Uterus (tissue), 4 donors: ENCODE data around the gene NKX2-1. TPM values are rescaled to one million over a fixed set of nuclear protein-coding genes. Genes with fewer than 3 reads are reported as not detected.

Experiments used
- DNase-seq, 2 donors: peaks; one replicate each; pipeline ENCODE4 v3.0.0-alpha.2; 2019 to 2020
- H3K27ac ChIP-seq, 2 donors: fragments of 200-600 bp; sonication (generic); 1 replicate in 1 of 2; 2 replicates in 1 of 2; pipeline ENCODE4 v1.5.1; 2016 to 2018
- H3K27me3 ChIP-seq, 2 donors: fragments of 200-600 bp; sonication (generic); one replicate each; pipeline ENCODE4 v1.5.1; 2018 to 2019; ENCODE audit warnings: control low read depth in 1 of 2
- H3K36me3 ChIP-seq, 2 donors: fragments of 200-600 bp; sonication (generic); one replicate each; pipeline ENCODE4 v1.5.1; 2019; ENCODE audit warnings: control low read depth in 1 of 2
- H3K4me1 ChIP-seq, 2 donors: fragments of 200-600 bp; sonication (generic); one replicate each; pipeline ENCODE4 v1.5.1; 2018 to 2019; ENCODE audit warnings: control low read depth in 1 of 2
- H3K4me3 ChIP-seq, 2 donors: fragments of 200-600 bp; sonication (generic); 1 replicate in 1 of 2; 2 replicates in 1 of 2; pipeline ENCODE4 v1.5.1; 2018 to 2019; ENCODE audit warnings: mild to moderate bottlenecking in 1 of 2
- H3K9me3 ChIP-seq, 2 donors: fragments of 200-600 bp; sonication (generic); one replicate each; pipeline ENCODE4 v1.5.1; 2019; ENCODE audit warnings: control low read depth in 1 of 2
- CTCF ChIP-seq, 4 experiments: fragments of 200-600 bp in 2 of 4; fragments of 450-650 bp in 2 of 4; sonication (generic) in 2 of 4; IDR thresholded peaks; one replicate each; pipeline ENCODE4 v1.5.1; 2016 to 2019; ENCODE audit warnings: antibody characterized with exemption in 4 of 4, mild to moderate bottlenecking in 2 of 4, moderate library complexity in 1 of 4
- POLR2A ChIP-seq, 2 donors: fragments of 450-650 bp; IDR thresholded peaks; one replicate each; pipeline ENCODE4 v1.6.1; 2016; ENCODE audit warnings: antibody characterized with exemption in 2 of 2, mild to moderate bottlenecking in 1 of 2, moderate library complexity in 1 of 2
- intact Hi-C: fragments of 100-400 bp; cut with DNase I; formaldehyde crosslinking; loops from one replicate; pipeline ENCODE4 v1.15.1; 2023; ENCODE audit warnings: low total_unique reads
- total RNA-seq, 4 donors: library from RNA; depleted of rRNA in 3 of 4; stranded (reverse); fragments of >200 nt in 3 of 4; gene quantifications; one replicate each; pipeline versions ENCODE4 v1.1.0 to v1.2.4, GENCODE V29; 2014 to 2023
- donor health status: DM: yes; HTN: yes; CAD: no.

The NKX2-1 gene
- total RNA-seq, 4 donors from 2014 or later: not detected

- Histone ChIP-seq H3K27ac (no peak overlapping the region), H3K4me3 (no peak overlapping the region), H3K36me3 (no peaks in the 10 kb centered on the region), H3K4me1 (no peaks in the 10 kb centered on the region), H3K27me3 (peaks cover 5 to 56% of the 10 kb centered on the region in 2 donors), H3K9me3 (no peaks in the 10 kb centered on the region)
- intact Hi-C loops: no loop called here
- TF ChIP-seq CTCF (IDR thresholded peaks at IDR 0.05): no peak
- no peak for TF ChIP-seq POLR2A (IDR thresholded peaks at IDR 0.05)
- no peak for DNase-seq
These were observed 5.5 kb downstream of the NKX2-1 start for GRCh38 chr14:36514278-36515104.

- peaks cover 5 to 62% of the 10 kb centered on the region in 2 donors for H3K27me3 ChIP-seq
- H3K36me3 ChIP-seq: no peaks in the 10 kb centered on the region
- no peaks in the 10 kb centered on the region for H3K4me1 ChIP-seq
- no peaks in the 10 kb centered on the region for H3K9me3 ChIP-seq
- DNase-seq: no peak
- H3K27ac ChIP-seq: no peak overlapping the region
- TF ChIP-seq CTCF (IDR thresholded peaks at IDR 0.05): no peak
- TF ChIP-seq POLR2A (IDR thresholded peaks at IDR 0.05): no peak
- no peak overlapping the region for H3K4me3 ChIP-seq
- intact Hi-C loops: no loop called here
These were observed 6.4 kb downstream of the NKX2-1 start for GRCh38 chr14:36513451-36514277.

GRCh38 chr14:36513012-36513420 is 7.0 kb downstream of the NKX2-1 start:
- Histone ChIP-seq H3K36me3 (no peaks in the 10 kb centered on the region), H3K9me3 (no peaks in the 10 kb centered on the region), H3K27ac (no peak overlapping the region), H3K4me3 (no peak overlapping the region), H3K27me3 (peaks cover 5 to 68% of the 10 kb centered on the region in 2 donors), H3K4me1 (no peaks in the 10 kb centered on the region)
- no peak for DNase-seq
- TF ChIP-seq CTCF (IDR thresholded peaks at IDR 0.05) (no peak), POLR2A (IDR thresholded peaks at IDR 0.05) (no peak)
- intact Hi-C loops: no loop called here

- no peak overlapping the region for H3K27ac ChIP-seq
- no peaks in the 10 kb centered on the region for H3K36me3 ChIP-seq
- intact Hi-C loops: no loop called here
- no peak overlapping the region for H3K4me3 ChIP-seq
- TF ChIP-seq POLR2A (IDR thresholded peaks at IDR 0.05) (no peak), CTCF (IDR thresholded peaks at IDR 0.05) (no peak)
- no peak for DNase-seq
- no peaks in the 10 kb centered on the region for H3K9me3 ChIP-seq
- H3K27me3 ChIP-seq: peaks cover 5 to 72% of the 10 kb centered on the region in 2 donors
- H3K4me1 ChIP-seq: no peaks in the 10 kb centered on the region
These were observed 7.4 kb downstream of the NKX2-1 start for GRCh38 chr14:36512585-36513003.
